Activated CD4-positive, alpha-beta T cell treated with anti-CD3 and anti-CD28 coated beads, Interleukin-2, amount 50 U/mL, for 16 hours (primary cell): ENCODE data around the gene COCH.
"Not testable (repeated sequence)": the region's sequence is repeated elsewhere in the genome, so short reads cannot be mapped to it uniquely, and the experiment has no call there.

Experiments
- DNase-seq: peaks from one replicate; pipeline ENCODE4 v3.0.0-alpha.2; 2020

The COCH gene

DNA sequence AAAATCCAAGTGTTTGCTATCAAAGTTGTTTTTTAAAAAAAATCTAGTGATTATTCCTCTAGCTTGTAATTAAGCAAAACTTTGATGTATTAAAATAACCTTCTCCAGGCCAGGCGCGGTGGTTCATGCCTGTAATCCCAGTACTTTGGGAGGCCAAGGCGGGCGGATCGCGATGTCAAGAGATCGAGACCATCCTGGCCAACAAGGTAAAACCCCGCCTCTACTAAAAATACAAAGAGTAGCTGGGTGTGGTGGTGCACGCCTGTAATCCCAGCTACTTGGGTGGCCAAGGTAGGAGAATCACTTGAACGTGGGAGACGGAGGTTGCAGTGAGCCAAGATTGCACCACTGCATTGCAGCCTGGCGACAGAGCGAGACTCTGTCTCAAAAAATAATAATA lies 59.6 kb downstream of the COCH start:
- not testable (repeated sequence) for DNase-seq

DNA sequence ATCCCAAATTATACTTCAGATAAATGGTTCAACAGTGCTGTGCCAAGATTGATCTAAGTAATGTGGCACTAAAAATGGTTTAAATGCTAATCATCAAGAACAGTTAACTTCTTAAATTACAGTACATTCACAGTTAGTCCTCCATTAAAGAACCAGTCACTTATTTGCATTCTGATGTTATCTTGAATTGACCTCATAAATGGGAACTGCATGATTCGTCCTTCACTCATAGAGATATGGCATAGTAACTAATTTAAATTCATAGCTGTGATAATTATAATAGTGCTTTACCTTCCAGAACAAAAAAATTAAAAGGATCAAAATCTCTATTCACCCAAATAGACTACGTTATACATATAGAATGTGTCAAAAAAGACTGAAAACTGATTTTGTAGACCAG lies 61.1 kb downstream of the COCH start:
- DNase-seq: no peak

DNA sequence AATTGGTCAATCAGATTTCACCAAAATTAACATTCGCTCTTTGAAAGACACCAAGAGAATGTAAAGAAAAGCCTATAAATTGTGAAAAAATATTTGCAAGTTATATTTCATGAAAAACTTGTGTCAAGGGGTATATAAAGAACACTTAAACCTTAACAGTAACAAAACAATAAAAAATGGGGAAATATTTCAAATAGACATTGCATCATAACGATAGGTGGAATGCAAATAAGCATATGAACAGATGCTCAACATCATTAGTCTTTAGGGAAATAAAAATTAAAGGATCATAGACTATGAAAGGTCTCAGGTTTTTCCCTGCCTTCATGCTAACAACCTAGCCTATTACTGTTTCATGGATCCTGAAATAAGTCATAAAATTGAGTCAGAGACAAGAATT lies 64.3 kb downstream of the COCH start:
- no peak for DNase-seq
